ENCODE results near the gene RASGEF1B. TPM values are rescaled to one million over a fixed set of nuclear protein-coding genes. Genes with fewer than 3 reads are reported as not detected.

RASGEF1B gene
- total RNA-seq, 1 experiment from 2014 or later: 6.9 TPM

DNA sequence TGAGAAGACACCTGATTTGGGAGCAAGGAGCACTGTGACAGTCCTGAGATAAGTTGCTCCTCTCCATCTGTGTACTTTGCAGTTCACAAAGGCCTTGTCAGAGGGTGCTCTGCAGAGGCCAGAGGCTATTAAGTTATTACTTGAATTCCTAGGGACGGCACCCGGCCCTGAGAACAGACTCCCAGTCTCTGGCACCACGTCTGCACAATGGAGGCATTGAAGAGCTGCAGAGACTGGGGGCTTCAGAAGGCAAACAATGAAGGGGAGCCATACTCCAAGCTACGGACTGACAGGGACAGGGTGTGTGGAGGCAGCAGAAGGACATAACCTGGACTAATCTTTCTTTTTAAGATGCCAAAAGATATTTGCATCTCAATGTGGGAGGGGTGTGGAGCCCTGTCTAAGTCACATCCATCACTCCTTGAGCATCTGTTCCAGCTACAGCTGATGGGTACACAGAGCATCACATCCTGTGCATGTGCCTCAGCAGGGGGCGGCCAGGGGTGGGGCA is 11.5 kb downstream of the RASGEF1B start:
- Mint-ChIP-seq H3K36me3 (0 out of 2 replicates have a peak, but pooled peaks cover 4% of the 10 kb centered on the region), H3K27me3 (ENCODE audit: low read depth) (no peaks in the 10 kb centered on the region), H3K4me3 (no peak overlapping the region), H3K9me3 (no peaks in the 10 kb centered on the region), H3K4me1 (peaks cover 35% of the 10 kb centered on the region), H3K27ac (no peak overlapping the region)
- no peak for TF ChIP-seq PRRX2 (CRISPR knock-in tag; IDR thresholded peaks at IDR 0.05)
- TF ChIP-seq, protein P1, sequence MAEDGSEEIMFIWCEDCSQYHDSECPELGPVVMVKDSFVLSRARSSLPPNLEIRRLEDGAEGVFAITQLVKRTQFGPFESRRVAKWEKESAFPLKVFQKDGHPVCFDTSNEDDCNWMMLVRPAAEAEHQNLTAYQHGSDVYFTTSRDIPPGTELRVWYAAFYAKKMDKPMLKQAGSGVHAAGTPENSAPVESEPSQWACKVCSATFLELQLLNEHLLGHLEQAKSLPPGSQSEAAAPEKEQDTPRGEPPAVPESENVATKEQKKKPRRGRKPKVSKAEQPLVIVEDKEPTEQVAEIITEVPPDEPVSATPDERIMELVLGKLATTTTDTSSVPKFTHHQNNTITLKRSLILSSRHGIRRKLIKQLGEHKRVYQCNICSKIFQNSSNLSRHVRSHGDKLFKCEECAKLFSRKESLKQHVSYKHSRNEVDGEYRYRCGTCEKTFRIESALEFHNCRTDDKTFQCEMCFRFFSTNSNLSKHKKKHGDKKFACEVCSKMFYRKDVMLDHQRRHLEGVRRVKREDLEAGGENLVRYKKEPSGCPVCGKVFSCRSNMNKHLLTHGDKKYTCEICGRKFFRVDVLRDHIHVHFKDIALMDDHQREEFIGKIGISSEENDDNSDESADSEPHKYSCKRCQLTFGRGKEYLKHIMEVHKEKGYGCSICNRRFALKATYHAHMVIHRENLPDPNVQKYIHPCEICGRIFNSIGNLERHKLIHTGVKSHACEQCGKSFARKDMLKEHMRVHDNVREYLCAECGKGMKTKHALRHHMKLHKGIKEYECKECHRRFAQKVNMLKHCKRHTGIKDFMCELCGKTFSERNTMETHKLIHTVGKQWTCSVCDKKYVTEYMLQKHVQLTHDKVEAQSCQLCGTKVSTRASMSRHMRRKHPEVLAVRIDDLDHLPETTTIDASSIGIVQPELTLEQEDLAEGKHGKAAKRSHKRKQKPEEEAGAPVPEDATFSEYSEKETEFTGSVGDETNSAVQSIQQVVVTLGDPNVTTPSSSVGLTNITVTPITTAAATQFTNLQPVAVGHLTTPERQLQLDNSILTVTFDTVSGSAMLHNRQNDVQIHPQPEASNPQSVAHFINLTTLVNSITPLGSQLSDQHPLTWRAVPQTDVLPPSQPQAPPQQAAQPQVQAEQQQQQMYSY (CRISPR knock-in tag; IDR thresholded peaks at IDR 0.05): no peak
- TF ChIP-seq ZBTB21 (CRISPR knock-in tag; IDR thresholded peaks at IDR 0.05; ENCODE audit: borderline replicate concordance): no peak
- TF ChIP-seq NFATC4 (CRISPR knock-in tag; IDR thresholded peaks at IDR 0.05): no peak
- TF ChIP-seq, protein P2, sequence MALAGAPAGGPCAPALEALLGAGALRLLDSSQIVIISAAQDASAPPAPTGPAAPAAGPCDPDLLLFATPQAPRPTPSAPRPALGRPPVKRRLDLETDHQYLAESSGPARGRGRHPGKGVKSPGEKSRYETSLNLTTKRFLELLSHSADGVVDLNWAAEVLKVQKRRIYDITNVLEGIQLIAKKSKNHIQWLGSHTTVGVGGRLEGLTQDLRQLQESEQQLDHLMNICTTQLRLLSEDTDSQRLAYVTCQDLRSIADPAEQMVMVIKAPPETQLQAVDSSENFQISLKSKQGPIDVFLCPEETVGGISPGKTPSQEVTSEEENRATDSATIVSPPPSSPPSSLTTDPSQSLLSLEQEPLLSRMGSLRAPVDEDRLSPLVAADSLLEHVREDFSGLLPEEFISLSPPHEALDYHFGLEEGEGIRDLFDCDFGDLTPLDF (CRISPR knock-in tag; IDR thresholded peaks at IDR 0.05): no peak
- no peak for TF ChIP-seq GTF2I (CRISPR knock-in tag; conservative IDR thresholded peaks at IDR 0.05)
- TF ChIP-seq, protein P3, sequence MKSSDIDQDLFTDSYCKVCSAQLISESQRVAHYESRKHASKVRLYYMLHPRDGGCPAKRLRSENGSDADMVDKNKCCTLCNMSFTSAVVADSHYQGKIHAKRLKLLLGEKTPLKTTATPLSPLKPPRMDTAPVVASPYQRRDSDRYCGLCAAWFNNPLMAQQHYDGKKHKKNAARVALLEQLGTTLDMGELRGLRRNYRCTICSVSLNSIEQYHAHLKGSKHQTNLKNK (CRISPR knock-in tag; IDR thresholded peaks at IDR 0.05): no peak
- POLR2A ChIA-PET: interaction anchor here (0.5 kb wide), 1 partner anchor 584 kb away, joined by 3 read pairs; no protein-coding TSS in a partner anchor
- no peak for ATAC-seq
- no peak for DNase-seq (ENCODE audit: low spot score)
- CTCF ChIA-PET: no interaction called here

DNA sequence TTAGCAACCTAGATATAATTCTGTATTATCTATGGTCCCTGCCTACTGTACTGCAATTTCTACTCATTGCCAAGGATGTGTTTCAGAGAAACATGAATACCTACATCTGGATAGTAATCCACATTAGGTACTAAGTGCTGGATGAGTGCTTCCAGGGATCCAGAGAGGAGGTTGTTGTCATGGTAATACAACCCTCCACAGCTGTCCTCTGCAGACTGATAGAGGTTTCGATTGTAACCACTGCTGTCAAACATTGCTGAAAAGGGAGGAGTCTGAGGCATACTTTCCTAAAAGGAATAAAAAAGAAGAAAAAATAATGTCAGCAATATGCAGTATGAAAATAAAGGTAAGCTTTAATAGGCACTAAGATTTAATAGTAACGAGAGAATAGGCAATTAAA is 12.5 kb downstream of the RASGEF1B start:
- H3K27me3 Mint-ChIP-seq (ENCODE audit: low read depth): no peaks in the 10 kb centered on the region
- 0 out of 2 replicates have a peak, but pooled peaks cover 4% of the 10 kb centered on the region for H3K36me3 Mint-ChIP-seq
- DNase-seq (ENCODE audit: low spot score) (no peak), ATAC-seq (peak; percentile 47; the same call in 1 of the 2 replicates)
- no peak overlapping the region for H3K4me3 Mint-ChIP-seq
- ChIA-PET CTCF (interaction anchor here (1.8 kb wide), 1 partner anchor 8 kb away, joined by 7 read pairs; no protein-coding TSS in a partner anchor), POLR2A (no interaction called here)
- H3K4me1 Mint-ChIP-seq: peaks cover 31% of the 10 kb centered on the region
- no peaks in the 10 kb centered on the region for H3K9me3 Mint-ChIP-seq
- no peak overlapping the region for H3K27ac Mint-ChIP-seq
- TF ChIP-seq NR1H2 (CRISPR knock-in tag; IDR thresholded peaks at IDR 0.05) (no peak), KAT7 (CRISPR knock-in tag; IDR thresholded peaks at IDR 0.05; ENCODE audit: borderline replicate concordance) (no peak), TP53 (CRISPR knock-in tag; IDR thresholded peaks at IDR 0.05) (no peak), ZNF138 (CRISPR knock-in tag; conservative IDR thresholded peaks at IDR 0.05) (no peak), ZBTB21 (CRISPR knock-in tag; IDR thresholded peaks at IDR 0.05; ENCODE audit: borderline replicate concordance) (no peak), NR2C2 (CRISPR knock-in tag; IDR thresholded peaks at IDR 0.05) (no peak), IRF2 (CRISPR knock-in tag; IDR thresholded peaks at IDR 0.05; ENCODE audit: borderline replicate concordance, low read depth) (no peak)
- TF ChIP-seq, protein P3 (CRISPR knock-in tag; IDR thresholded peaks at IDR 0.05): no peak
- TF ChIP-seq, protein P4, sequence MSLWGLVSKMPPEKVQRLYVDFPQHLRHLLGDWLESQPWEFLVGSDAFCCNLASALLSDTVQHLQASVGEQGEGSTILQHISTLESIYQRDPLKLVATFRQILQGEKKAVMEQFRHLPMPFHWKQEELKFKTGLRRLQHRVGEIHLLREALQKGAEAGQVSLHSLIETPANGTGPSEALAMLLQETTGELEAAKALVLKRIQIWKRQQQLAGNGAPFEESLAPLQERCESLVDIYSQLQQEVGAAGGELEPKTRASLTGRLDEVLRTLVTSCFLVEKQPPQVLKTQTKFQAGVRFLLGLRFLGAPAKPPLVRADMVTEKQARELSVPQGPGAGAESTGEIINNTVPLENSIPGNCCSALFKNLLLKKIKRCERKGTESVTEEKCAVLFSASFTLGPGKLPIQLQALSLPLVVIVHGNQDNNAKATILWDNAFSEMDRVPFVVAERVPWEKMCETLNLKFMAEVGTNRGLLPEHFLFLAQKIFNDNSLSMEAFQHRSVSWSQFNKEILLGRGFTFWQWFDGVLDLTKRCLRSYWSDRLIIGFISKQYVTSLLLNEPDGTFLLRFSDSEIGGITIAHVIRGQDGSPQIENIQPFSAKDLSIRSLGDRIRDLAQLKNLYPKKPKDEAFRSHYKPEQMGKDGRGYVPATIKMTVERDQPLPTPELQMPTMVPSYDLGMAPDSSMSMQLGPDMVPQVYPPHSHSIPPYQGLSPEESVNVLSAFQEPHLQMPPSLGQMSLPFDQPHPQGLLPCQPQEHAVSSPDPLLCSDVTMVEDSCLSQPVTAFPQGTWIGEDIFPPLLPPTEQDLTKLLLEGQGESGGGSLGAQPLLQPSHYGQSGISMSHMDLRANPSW (CRISPR knock-in tag; conservative IDR thresholded peaks at IDR 0.05; ENCODE audit: low read depth): no peak
- TF ChIP-seq, protein P5, sequence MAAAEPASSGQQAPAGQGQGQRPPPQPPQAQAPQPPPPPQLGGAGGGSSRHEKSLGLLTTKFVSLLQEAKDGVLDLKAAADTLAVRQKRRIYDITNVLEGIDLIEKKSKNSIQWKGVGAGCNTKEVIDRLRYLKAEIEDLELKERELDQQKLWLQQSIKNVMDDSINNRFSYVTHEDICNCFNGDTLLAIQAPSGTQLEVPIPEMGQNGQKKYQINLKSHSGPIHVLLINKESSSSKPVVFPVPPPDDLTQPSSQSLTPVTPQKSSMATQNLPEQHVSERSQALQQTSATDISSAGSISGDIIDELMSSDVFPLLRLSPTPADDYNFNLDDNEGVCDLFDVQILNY (CRISPR knock-in tag; IDR thresholded peaks at IDR 0.05): no peak
- TF ChIP-seq, protein P6, sequence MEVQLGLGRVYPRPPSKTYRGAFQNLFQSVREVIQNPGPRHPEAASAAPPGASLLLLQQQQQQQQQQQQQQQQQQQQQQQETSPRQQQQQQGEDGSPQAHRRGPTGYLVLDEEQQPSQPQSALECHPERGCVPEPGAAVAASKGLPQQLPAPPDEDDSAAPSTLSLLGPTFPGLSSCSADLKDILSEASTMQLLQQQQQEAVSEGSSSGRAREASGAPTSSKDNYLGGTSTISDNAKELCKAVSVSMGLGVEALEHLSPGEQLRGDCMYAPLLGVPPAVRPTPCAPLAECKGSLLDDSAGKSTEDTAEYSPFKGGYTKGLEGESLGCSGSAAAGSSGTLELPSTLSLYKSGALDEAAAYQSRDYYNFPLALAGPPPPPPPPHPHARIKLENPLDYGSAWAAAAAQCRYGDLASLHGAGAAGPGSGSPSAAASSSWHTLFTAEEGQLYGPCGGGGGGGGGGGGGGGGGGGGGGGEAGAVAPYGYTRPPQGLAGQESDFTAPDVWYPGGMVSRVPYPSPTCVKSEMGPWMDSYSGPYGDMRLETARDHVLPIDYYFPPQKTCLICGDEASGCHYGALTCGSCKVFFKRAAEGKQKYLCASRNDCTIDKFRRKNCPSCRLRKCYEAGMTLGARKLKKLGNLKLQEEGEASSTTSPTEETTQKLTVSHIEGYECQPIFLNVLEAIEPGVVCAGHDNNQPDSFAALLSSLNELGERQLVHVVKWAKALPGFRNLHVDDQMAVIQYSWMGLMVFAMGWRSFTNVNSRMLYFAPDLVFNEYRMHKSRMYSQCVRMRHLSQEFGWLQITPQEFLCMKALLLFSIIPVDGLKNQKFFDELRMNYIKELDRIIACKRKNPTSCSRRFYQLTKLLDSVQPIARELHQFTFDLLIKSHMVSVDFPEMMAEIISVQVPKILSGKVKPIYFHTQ (CRISPR knock-in tag; IDR thresholded peaks at IDR 0.05): no peak
- TF ChIP-seq, protein P7, sequence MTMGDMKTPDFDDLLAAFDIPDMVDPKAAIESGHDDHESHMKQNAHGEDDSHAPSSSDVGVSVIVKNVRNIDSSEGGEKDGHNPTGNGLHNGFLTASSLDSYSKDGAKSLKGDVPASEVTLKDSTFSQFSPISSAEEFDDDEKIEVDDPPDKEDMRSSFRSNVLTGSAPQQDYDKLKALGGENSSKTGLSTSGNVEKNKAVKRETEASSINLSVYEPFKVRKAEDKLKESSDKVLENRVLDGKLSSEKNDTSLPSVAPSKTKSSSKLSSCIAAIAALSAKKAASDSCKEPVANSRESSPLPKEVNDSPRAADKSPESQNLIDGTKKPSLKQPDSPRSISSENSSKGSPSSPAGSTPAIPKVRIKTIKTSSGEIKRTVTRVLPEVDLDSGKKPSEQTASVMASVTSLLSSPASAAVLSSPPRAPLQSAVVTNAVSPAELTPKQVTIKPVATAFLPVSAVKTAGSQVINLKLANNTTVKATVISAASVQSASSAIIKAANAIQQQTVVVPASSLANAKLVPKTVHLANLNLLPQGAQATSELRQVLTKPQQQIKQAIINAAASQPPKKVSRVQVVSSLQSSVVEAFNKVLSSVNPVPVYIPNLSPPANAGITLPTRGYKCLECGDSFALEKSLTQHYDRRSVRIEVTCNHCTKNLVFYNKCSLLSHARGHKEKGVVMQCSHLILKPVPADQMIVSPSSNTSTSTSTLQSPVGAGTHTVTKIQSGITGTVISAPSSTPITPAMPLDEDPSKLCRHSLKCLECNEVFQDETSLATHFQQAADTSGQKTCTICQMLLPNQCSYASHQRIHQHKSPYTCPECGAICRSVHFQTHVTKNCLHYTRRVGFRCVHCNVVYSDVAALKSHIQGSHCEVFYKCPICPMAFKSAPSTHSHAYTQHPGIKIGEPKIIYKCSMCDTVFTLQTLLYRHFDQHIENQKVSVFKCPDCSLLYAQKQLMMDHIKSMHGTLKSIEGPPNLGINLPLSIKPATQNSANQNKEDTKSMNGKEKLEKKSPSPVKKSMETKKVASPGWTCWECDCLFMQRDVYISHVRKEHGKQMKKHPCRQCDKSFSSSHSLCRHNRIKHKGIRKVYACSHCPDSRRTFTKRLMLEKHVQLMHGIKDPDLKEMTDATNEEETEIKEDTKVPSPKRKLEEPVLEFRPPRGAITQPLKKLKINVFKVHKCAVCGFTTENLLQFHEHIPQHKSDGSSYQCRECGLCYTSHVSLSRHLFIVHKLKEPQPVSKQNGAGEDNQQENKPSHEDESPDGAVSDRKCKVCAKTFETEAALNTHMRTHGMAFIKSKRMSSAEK (CRISPR knock-in tag; IDR thresholded peaks at IDR 0.05; ENCODE audit: borderline replicate concordance): no peak

Data from WTC11 (cell line).